T follicular helper cell (primary cell): ENCODE measurements around the gene ZC3H7B.
"Not testable (repeated sequence)": the region's sequence is repeated elsewhere in the genome, so short reads cannot be mapped to it uniquely, and the experiment has no call there.

Experiments used
- DNase-seq: peaks from one replicate; pipeline ENCODE4 v3.0.0-alpha.2; 2020; ENCODE audit warnings: low read depth
- total RNA-seq, 2 experiments: gene quantifications; one replicate each; lab custom pipeline; 2026; lab: John Stamatoyannopoulos, UW

The ZC3H7B gene
- 158 to 169 reads per million in 2 experiments for total RNA-seq

- DNase-seq, result peak; percentile 76
These were observed at the start of gene ZC3H7B for GRCh38 chr22:41301085-41302020. Gene ZC3H7B, plus strand, starts transcription at chr22:41301525. Its CDS starts 19,136 bp downstream, at chr22:41320661.

- DNase-seq, result no peak
These were observed 49.0 kb upstream of the ZC3H7B start for GRCh38 chr22:41252365-41252764.

GRCh38 chr22:41254230-41254629 lies 47.1 kb upstream of the ZC3H7B start:
- DNase-seq, result no peak

- no peak for DNase-seq
These were observed 44.8 kb upstream of the ZC3H7B start for GRCh38 chr22:41256254-41257253.

- DNase-seq, result no peak
These were observed 43.6 kb upstream of the ZC3H7B start for GRCh38 chr22:41257696-41258095.

GRCh38 chr22:41259756-41260155 lies 41.6 kb upstream of the ZC3H7B start:
- not testable (repeated sequence) for DNase-seq

GRCh38 chr22:41260871-41261270 lies 40.5 kb upstream of the ZC3H7B start:
- no peak for DNase-seq

GRCh38 chr22:41261541-41262249 lies 39.6 kb upstream of the ZC3H7B start:
- DNase-seq, result no peak

- no peak for DNase-seq
These were observed 39.0 kb upstream of the ZC3H7B start for GRCh38 chr22:41262250-41262765.

GRCh38 chr22:41263704-41264103 lies 37.6 kb upstream of the ZC3H7B start:
- no peak for DNase-seq

GRCh38 chr22:41264408-41264941 lies 36.9 kb upstream of the ZC3H7B start:
- no peak for DNase-seq

GRCh38 chr22:41267958-41268357 lies 33.4 kb upstream of the ZC3H7B start:
- no peak for DNase-seq

- DNase-seq, result no peak
These were observed 29.5 kb upstream of the ZC3H7B start for GRCh38 chr22:41271787-41272186.

GRCh38 chr22:41273128-41273527 lies 28.2 kb upstream of the ZC3H7B start:
- no peak for DNase-seq

- no peak for DNase-seq
These were observed 26.5 kb upstream of the ZC3H7B start for GRCh38 chr22:41274856-41275255.

- DNase-seq, result no peak
These were observed 21.3 kb upstream of the ZC3H7B start for GRCh38 chr22:41280065-41280464.

GRCh38 chr22:41280854-41281253 lies 20.5 kb upstream of the ZC3H7B start:
- no peak for DNase-seq

- no peak for DNase-seq
These were observed 16.9 kb upstream of the ZC3H7B start for GRCh38 chr22:41284465-41284864.

GRCh38 chr22:41285441-41285819 lies 15.9 kb upstream of the ZC3H7B start:
- DNase-seq, result peak; percentile 86

- DNase-seq, result peak; percentile 97
These were observed 15.3 kb upstream of the ZC3H7B start, which contains the start of gene RANGAP1 for GRCh38 chr22:41285820-41286638. Gene RANGAP1, minus strand, starts transcription at chr22:41286187. Its CDS starts 5,143 bp downstream, at chr22:41281044.
